ENCODE data around the gene BRSK2. TPM values are rescaled to one million over a fixed set of nuclear protein-coding genes. Genes with fewer than 3 reads are reported as not detected.

The BRSK2 gene
- total and polyA plus RNA-seq, 9 of the 15 experiments (the other 6 are each of a cell fraction or from before 2014, with no cell fraction given) = 0.06 to 0.52 (median 0.18) TPM; not detected in 5

DNA sequence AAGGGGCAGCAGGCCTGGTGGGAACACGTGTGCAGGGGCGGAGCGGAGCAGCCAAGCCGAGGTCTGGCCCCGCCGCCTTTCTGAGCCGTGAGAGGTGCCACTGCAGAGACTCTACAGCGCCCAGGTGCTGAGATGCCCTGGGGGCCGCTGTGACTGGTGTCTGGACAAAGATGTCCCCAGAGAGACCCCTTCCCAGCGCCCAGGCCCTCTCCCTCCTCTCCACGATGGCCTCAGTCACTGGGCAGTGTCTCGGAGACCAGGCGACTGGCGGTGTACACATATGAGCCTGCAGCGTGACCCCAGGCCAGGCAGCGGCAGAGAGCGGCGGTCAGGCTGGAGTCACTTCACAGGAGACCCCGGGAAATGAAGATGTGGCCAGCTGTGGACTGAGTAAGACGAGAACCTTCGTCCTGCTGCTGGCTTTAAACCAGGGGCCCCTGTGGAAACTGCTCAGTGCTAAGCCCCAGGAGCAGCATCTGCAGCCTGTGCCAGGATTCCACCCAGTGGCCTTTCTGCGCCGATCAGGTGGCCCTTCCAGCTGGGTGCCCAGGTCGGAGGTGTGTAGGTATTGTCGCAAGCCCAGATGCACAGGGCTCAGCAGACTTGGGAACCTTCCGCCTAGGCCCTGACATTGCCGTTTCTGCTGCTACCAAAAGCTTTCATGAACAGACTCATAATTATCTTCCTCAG is 62.2 kb downstream of the BRSK2 start (continued):
- no peak for TF ChIP-seq DMBX1 (CRISPR knock-in tag; IDR thresholded peaks at IDR 0.05; ENCODE audit: borderline replicate concordance)
- no peak for TF ChIP-seq POLR3G (IDR thresholded peaks at IDR 0.05; ENCODE audit: extremely low read depth, insufficient read length, insufficient replicate concordance)

- POLR2A ChIA-PET = interaction anchor here (0.6 kb wide), 1 partner anchor 122 kb away, joined by 3 read pairs; no protein-coding TSS in a partner anchor
- in situ Hi-C loops (cut with MboI) (no loop called here), intact Hi-C loops (cut with micrococcal nuclease) (loop anchor here (5.0 to 10.0 kb wide), 2 partner anchors 65 to 122 kb away; partner anchors contain the start of gene DUSP8)
- no peaks in the 10 kb centered on the region for H3K9me3 ChIP-seq (replicated peaks; ENCODE audit: control insufficient read depth, insufficient read depth, low read depth, low read length)
- CTCF ChIA-PET (ENCODE audit: low intra/inter-chr PET ratio) = interaction anchor here (0.6 to 1.1 kb wide), 2 partner anchors 121 to 122 kb away, joined by 3 to 8 read pairs; no protein-coding TSS in a partner anchor
- ATAC-seq (no peak), DNase-seq (ENCODE audit: extremely low read depth in 1 of 4, low spot score in 3 of 4) (no peak), FAIRE-seq (no peak)
- H3K9me1 ChIP-seq (ENCODE audit: control insufficient read depth, insufficient read depth, low read length) = no peaks in the 10 kb centered on the region
- H3K36me3 ChIP-seq (ENCODE audit: control insufficient read depth, insufficient read depth, low read length) = no peaks in the 10 kb centered on the region
- H3K4me2 ChIP-seq (ENCODE audit: insufficient read depth, low read length) = no peak overlapping the region
- no TSS peak for BruUV-seq (replicated peaks)
- no peak for TF ChIP-seq ELF2 (CRISPR knock-in tag; IDR thresholded peaks at IDR 0.05)
- no peak for TF ChIP-seq ZNF347 (CRISPR knock-in tag; IDR thresholded peaks at IDR 0.05; ENCODE audit: low read depth)
- no peak for TF ChIP-seq ZNF609 (CRISPR knock-in tag; IDR thresholded peaks at IDR 0.05; ENCODE audit: borderline replicate concordance)
- TF ChIP-seq NR2C2 (CRISPR knock-in tag; IDR thresholded peaks at IDR 0.05) = no peak
- no peak for TF ChIP-seq NR2C2 (tag; IDR thresholded peaks at IDR 0.05)
- TF ChIP-seq RNF2 (IDR thresholded peaks at IDR 0.05) = no peak
- TF ChIP-seq NBN (IDR thresholded peaks at IDR 0.05; ENCODE audit: low read depth) = no peak
- no peak for TF ChIP-seq ZNF511 (CRISPR knock-in tag; IDR thresholded peaks at IDR 0.05)
- TF ChIP-seq GABPB1 (CRISPR knock-in tag; IDR thresholded peaks at IDR 0.05) = no peak
- TF ChIP-seq ZFP1 (CRISPR knock-in tag; IDR thresholded peaks at IDR 0.05) = no peak
- TF ChIP-seq CBFA2T3 (IDR thresholded peaks at IDR 0.05) = no peak
- peaks cover 9 to 67% of the 10 kb centered on the region in 2 experiments; a peak in 3 of 5 replicates for H3K27me3 ChIP-seq (ENCODE audit: control insufficient read depth in 2 of 2, insufficient read depth in 2 of 2, low read length in 2 of 2)
- no peak overlapping the region for H3K27ac ChIP-seq (ENCODE audit: extremely low read depth, low read depth, low read length)
- peaks cover 0 to 67% of the 10 kb centered on the region in 2 experiments; a peak in 2 of 5 replicates for H3K4me1 ChIP-seq (replicated peaks in 1 of 2; ENCODE audit: control insufficient read depth in 2 of 2, insufficient read depth in 2 of 2, low read length in 2 of 2)
- no peak overlapping the region for H3K9ac ChIP-seq (ENCODE audit: insufficient read depth in 1 of 2, low read depth in 2 of 2, low read length in 2 of 2)
- WGBS (ENCODE audit: insufficient coverage, low coverage, missing lambda C conversion rate) = 1% methylated on average over 12 of the region's 13 CpGs
- peaks cover 25% of the 10 kb centered on the region for H4K20me1 ChIP-seq (replicated peaks; ENCODE audit: control insufficient read depth, insufficient read depth, low read length)
- no peak overlapping the region for H2AFZ ChIP-seq (ENCODE audit: low read depth, low read length)
- H3K79me2 ChIP-seq (ENCODE audit: control insufficient read depth, insufficient read depth, low read length) = no peaks in the 10 kb centered on the region
- no peak overlapping the region for H3K4me3 ChIP-seq
Measured at GRCh38 chr11:1452744-1453143, 63.0 kb downstream of the BRSK2 start.

Measured in K562 (cell line).